Measurements from ENCODE around the gene PROSER3. TPM values are rescaled to one million over a fixed set of nuclear protein-coding genes. Genes with fewer than 3 reads are reported as not detected.

PROSER3 gene
- total RNA-seq, 3 donors from 2014 or later: 27.2 to 33.7 (median 27.3) TPM

DNA sequence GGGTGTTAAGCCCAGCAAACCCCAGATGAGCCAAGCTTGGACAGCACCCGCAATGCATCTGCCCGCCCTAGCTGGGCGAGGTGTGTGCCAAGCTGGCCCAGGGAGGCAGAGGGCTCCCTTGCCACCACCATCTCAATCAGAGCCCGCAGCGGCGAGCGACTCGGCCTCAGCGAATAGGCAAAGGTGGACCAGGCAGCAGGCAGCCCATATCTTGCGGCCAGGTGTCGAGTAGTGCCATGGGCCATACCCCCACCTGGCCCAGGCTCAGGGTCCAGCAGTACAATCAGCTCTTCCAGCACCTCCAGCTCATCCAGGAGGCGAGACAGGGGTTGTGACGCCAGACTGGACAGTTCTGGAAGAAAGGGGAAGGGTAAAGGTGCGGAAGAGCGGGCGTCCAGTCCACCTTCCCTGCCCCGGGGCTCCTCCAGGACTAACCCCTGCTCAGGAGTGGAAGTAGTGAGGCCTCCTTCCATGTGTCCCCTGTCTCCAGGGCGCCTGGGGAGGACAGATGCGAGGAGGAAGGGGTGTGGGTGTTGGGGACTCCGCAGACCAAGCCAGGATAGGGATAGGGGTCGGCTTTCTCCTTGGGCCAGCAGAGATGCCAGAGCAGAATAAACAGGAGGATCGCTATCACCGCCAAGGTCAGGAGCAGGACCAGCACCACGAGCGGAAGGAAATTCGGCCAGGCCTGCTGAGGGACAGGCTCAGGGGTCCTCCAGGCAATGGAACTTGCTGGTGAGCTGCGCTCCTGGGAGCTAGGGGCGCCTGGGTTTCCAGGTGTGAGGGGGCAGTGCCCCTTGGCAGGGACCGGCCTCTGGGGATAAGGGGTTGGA is 18.5 kb upstream of the PROSER3 start:
- Mint-ChIP-seq H3K4me1 (ENCODE audit: low read depth) (peaks cover 44% of the 10 kb centered on the region), H3K27me3 (ENCODE audit: low read depth) (no peaks in the 10 kb centered on the region), H3K4me3 (peak overlapping the region; percentile 88), H3K36me3 (ENCODE audit: insufficient read depth) (peaks cover 28% of the 10 kb centered on the region), H3K9me3 (no peaks in the 10 kb centered on the region)
- DNase-seq: no peak
- no peak for ATAC-seq

GRCh38 chr19:35740108-35740422 is 17.9 kb upstream of the PROSER3 start:
- peaks cover 23% of the 10 kb centered on the region for H3K36me3 Mint-ChIP-seq (ENCODE audit: insufficient read depth)
- ATAC-seq (peak; percentile 8 to 10), DNase-seq (no peak)
- H3K4me1 Mint-ChIP-seq (ENCODE audit: low read depth): peaks cover 46% of the 10 kb centered on the region
- no peaks in the 10 kb centered on the region for H3K27me3 Mint-ChIP-seq (ENCODE audit: low read depth)
- peak overlapping the region; percentile 88 for H3K4me3 Mint-ChIP-seq
- no peaks in the 10 kb centered on the region for H3K9me3 Mint-ChIP-seq

- DNase-seq (peak; percentile 91), ATAC-seq (peak; percentile 66 to 72)
- Mint-ChIP-seq H3K4me3 (peak overlapping the region; percentile 88), H3K27me3 (ENCODE audit: low read depth) (no peaks in the 10 kb centered on the region), H3K36me3 (ENCODE audit: insufficient read depth) (peaks cover 23% of the 10 kb centered on the region), H3K4me1 (ENCODE audit: low read depth) (peaks cover 48% of the 10 kb centered on the region), H3K9me3 (no peaks in the 10 kb centered on the region)
Measured at GRCh38 chr19:35740423-35741202, 17.4 kb upstream of the PROSER3 start.

DNA sequence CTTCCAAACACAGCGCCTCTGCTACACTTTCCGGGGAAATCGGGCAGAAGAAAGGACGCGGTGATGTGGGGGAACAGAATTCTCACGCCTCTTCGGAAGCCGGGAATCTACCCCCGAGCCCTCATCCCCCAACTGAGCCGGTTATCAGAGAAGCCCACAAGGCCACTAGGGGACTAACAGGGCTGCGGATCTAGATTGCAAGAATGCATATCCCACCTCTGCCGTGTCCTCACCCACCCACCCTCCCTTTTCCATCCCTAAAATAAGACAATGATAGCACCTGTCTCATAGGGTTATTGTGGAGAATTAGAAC is 16.8 kb upstream of the PROSER3 start:
- Mint-ChIP-seq H3K36me3 (ENCODE audit: insufficient read depth) (peaks cover 21% of the 10 kb centered on the region), H3K9me3 (no peaks in the 10 kb centered on the region), H3K27me3 (ENCODE audit: low read depth) (no peaks in the 10 kb centered on the region), H3K4me1 (ENCODE audit: low read depth) (peaks cover 54% of the 10 kb centered on the region), H3K4me3 (peak overlapping the region; percentile 88)
- ATAC-seq: no peak
- DNase-seq: no peak

GRCh38 chr19:35742121-35742724 is 15.8 kb upstream of the PROSER3 start, which contains the start of gene IGFLR1:
TSS of gene IGFLR1 (minus strand) at chr19:35742452. CDS start at chr19:35741180, 1,272 bp downstream.
- H3K27me3 Mint-ChIP-seq (ENCODE audit: low read depth): no peaks in the 10 kb centered on the region
- H3K9me3 Mint-ChIP-seq: no peaks in the 10 kb centered on the region
- H3K4me3 Mint-ChIP-seq: peak within 1 kb of the TSS; percentile 87
- H3K36me3 Mint-ChIP-seq (ENCODE audit: insufficient read depth): peaks cover 16% of the 10 kb centered on the region
- ATAC-seq (peak; percentile 4 to 6), DNase-seq (peak; percentile 63)
- H3K4me1 Mint-ChIP-seq (ENCODE audit: low read depth): peaks cover 56% of the 10 kb centered on the region

DNA sequence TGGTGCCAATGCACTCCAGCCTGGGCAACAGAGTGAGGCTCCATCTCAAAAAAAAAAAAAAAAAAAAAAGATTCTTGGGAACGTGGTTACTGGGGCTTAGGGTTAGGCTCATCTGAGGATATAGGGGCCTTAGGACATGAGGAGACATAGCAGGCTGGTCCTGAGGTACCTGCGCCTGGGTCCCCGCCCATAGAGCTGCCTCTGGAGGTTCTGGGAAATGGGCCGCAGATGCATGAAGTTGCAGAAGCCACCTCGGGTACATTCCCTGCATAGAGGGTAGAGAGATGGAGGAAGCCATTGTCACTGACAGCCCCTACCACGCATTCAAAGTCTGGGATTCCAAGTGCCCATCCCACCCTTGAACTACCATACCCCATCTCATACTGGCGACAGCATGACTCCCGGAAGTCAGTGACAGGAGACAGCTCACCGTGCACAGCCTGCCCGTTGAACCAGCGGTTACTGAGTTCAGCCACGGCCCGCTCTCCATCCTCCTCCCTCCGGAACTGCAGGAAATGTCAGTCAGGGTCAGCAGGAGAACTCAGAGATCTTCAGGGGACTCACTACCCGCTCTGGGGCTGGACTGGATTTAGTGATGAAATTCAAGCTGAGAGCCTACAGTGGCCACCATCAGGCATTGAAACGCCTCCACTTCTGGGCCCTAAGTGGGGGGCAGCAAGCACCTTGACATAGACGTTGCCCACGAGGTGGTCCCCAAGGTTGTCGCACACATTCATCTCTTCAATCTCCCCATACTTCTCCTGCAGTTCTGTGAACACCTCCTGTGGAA is 14.1 kb upstream of the PROSER3 start:
- Mint-ChIP-seq H3K4me3 (peak overlapping the region; percentile 98), H3K27me3 (ENCODE audit: low read depth) (no peaks in the 10 kb centered on the region), H3K4me1 (ENCODE audit: low read depth) (peaks cover 65% of the 10 kb centered on the region), H3K9me3 (no peaks in the 10 kb centered on the region), H3K36me3 (ENCODE audit: insufficient read depth) (peaks cover 8% of the 10 kb centered on the region)
- ATAC-seq (no peak), DNase-seq (no peak)

GRCh38 chr19:35744430-35745327 is 13.3 kb upstream of the PROSER3 start:
- Mint-ChIP-seq H3K4me3 (peak overlapping the region; percentile 98), H3K27me3 (ENCODE audit: low read depth) (no peaks in the 10 kb centered on the region), H3K4me1 (ENCODE audit: low read depth) (peaks cover 65% of the 10 kb centered on the region), H3K36me3 (ENCODE audit: insufficient read depth) (peaks cover 8% of the 10 kb centered on the region), H3K9me3 (no peaks in the 10 kb centered on the region)
- ATAC-seq (peak; percentile 62 to 64), DNase-seq (peak; percentile 90)

- no peaks in the 10 kb centered on the region for H3K9me3 Mint-ChIP-seq
- peak; percentile 94 for DNase-seq
- peaks cover 66% of the 10 kb centered on the region for H3K4me1 Mint-ChIP-seq (ENCODE audit: low read depth)
- H3K4me3 Mint-ChIP-seq: peak within 1 kb of the TSS; percentile 98
- H3K36me3 Mint-ChIP-seq (ENCODE audit: insufficient read depth): peaks cover 8% of the 10 kb centered on the region
- ATAC-seq: peak; percentile 63 to 64
- no peaks in the 10 kb centered on the region for H3K27me3 Mint-ChIP-seq (ENCODE audit: low read depth)
Measured at GRCh38 chr19:35745328-35746086, 12.5 kb upstream of the PROSER3 start, which contains the start of the genes PSENEN and U2AF1L4. TSS of gene PSENEN (plus strand) at chr19:35745651. CDS start at chr19:35745931, 280 bp downstream. TSS of gene U2AF1L4 (minus strand) at chr19:35745418. CDS start at chr19:35745391, 27 bp downstream.

- no peaks in the 10 kb centered on the region for H3K27me3 Mint-ChIP-seq (ENCODE audit: low read depth)
- H3K4me1 Mint-ChIP-seq (ENCODE audit: low read depth): peaks cover 60% of the 10 kb centered on the region
- ATAC-seq (no peak), DNase-seq (no peak)
- no peaks in the 10 kb centered on the region for H3K9me3 Mint-ChIP-seq
- H3K36me3 Mint-ChIP-seq (ENCODE audit: insufficient read depth): peaks cover 8% of the 10 kb centered on the region
- H3K4me3 Mint-ChIP-seq: peak overlapping the region; percentile 98
Measured at GRCh38 chr19:35746087-35746462, 11.9 kb upstream of the PROSER3 start.

DNA sequence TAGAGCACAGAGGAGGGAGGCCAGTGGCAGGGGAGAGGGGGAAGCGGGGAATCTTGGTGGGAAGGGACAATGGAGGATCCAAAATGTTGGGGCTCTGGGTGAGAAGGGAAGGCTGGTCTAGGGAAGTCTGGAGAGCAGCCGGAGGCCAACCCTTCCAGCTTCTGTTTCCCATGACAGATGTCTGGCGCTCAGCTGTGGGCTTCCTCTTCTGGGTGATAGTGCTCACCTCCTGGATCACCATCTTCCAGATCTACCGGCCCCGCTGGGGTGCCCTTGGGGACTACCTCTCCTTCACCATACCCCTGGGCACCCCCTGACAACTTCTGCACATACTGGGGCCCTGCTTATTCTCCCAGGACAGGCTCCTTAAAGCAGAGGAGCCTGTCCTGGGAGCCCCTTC is 11.4 kb upstream of the PROSER3 start:
- Mint-ChIP-seq H3K4me3 (peak overlapping the region; percentile 98), H3K9me3 (no peaks in the 10 kb centered on the region), H3K36me3 (ENCODE audit: insufficient read depth) (peaks cover 8% of the 10 kb centered on the region), H3K27me3 (ENCODE audit: low read depth) (no peaks in the 10 kb centered on the region), H3K4me1 (ENCODE audit: low read depth) (peaks cover 60% of the 10 kb centered on the region)
- no peak for DNase-seq
- no peak for ATAC-seq

DNA sequence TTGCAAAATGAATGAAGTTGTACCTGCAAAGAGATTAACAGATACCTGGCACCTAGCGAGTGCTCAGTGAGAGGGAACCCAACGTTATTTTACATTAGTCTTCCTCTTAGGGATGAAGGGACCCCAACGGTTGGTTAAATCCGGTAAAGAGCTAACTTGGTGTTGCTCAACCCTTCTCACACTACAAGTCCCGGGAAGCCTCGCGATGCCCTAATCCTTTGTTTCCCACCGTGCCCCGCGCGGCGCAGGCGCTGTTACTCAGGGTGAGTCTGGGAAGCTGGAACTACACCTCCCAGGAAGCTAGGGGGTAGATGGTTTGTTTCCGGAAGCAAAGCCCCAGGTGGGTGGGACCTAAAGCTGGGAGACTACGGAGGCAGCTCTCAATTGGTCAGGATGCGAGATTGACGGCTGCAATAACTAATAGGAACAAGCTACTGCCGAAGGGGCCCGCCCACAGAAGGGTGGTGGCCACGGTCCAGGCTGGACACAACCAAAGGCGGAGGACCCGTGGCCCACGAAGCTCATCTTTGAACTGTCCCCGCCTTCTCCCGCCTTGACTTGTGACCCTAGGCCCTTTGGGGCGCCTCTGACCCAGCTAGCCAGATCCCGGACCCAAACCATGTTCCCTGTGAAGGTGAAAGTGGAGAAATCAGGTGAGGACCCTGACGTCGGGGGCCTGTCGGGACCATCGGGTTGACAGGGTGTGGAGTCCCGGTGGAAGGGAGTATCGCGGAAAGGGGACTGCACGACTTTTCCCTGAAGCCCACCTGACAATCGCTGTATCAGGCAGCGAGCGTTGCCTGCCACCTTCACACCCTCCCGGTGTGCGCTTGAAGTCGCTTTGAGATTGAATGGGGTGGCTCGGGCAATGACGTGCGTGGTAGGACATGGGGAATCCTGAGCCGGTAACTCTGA is 9.6 kb upstream of the PROSER3 start, which contains the start of gene LIN37:
LIN37 (plus strand) TSS at position 471 of the 915 bp plus-strand sequence; CDS start at position 620, 149 bp downstream.
- Mint-ChIP-seq H3K4me3 (peak within 1 kb of the TSS; percentile 98), H3K36me3 (ENCODE audit: insufficient read depth) (peaks cover 2% of the 10 kb centered on the region), H3K27me3 (ENCODE audit: low read depth) (no peaks in the 10 kb centered on the region), H3K9me3 (no peaks in the 10 kb centered on the region), H3K4me1 (ENCODE audit: low read depth) (peaks cover 44% of the 10 kb centered on the region)
- ATAC-seq: peak; percentile 77 to 79
- DNase-seq: peak; percentile 96

DNA sequence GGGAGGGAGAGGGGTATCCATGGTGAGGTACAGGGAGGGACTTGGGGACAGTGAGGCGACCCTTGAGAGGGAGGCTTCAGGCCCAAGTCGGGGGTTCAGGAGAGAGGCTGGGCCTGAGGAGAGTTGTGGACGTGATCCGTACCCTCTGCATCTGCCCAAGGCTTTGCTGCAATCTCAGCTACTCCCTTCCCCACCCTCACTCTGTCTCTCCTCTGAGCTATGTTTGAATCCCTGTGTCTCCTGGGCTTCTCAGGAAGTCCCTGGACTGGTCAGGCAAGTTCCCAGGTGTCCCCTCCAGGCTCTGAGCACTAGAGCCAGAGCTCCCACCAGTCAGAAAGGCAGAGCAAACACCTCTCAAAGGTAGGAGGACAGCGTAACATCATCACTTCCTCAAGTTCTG is 7.8 kb upstream of the PROSER3 start:
- DNase-seq: no peak
- no peaks in the 10 kb centered on the region for H3K9me3 Mint-ChIP-seq
- H3K27me3 Mint-ChIP-seq (ENCODE audit: low read depth): no peaks in the 10 kb centered on the region
- peak overlapping the region; percentile 46 for H3K4me3 Mint-ChIP-seq
- no peak for ATAC-seq
- peaks cover 4% of the 10 kb centered on the region for H3K36me3 Mint-ChIP-seq (ENCODE audit: insufficient read depth)
- H3K4me1 Mint-ChIP-seq (ENCODE audit: low read depth): peaks cover 34% of the 10 kb centered on the region

Data from activated T-cell treated with anti-CD3 and anti-CD28 coated beads, Interleukin-2, amount 50 U/mL, for 4 hours (primary cell).